Dendritic cell treated with granulocyte-macrophage colony-stimulating factor and Interleukin-4, amounts not matched to agents 40 ng/mL and 50 ng/mL, for 4 days (primary cell): Measurements from ENCODE around the gene TSHZ3.
A peak's percentile ranks its signal among the peaks of the same experiment; 100 is the strongest.

Experiments used
- H3K27ac Mint-ChIP-seq: one replicate; pipeline ENCODE4 v1.8.0; 2022; ENCODE audit warnings: mild to moderate bottlenecking, mixed read lengths
- H3K27me3 Mint-ChIP-seq: one replicate; pipeline ENCODE4 v1.8.0; 2022; ENCODE audit warnings: mild to moderate bottlenecking, mixed read lengths
- H3K36me3 Mint-ChIP-seq: one replicate; pipeline ENCODE4 v1.8.0; 2022; ENCODE audit warnings: low read depth, mixed read lengths
- H3K4me1 Mint-ChIP-seq: one replicate; pipeline ENCODE4 v1.8.0; 2022; ENCODE audit warnings: low read depth, mixed read lengths
- H3K4me3 Mint-ChIP-seq: one replicate; pipeline ENCODE4 v1.8.0; 2022; ENCODE audit warnings: mild to moderate bottlenecking, moderate library complexity, mixed read lengths
- H3K9me3 Mint-ChIP-seq: one replicate; pipeline ENCODE4 v1.8.0; 2022; ENCODE audit warnings: mixed read lengths
- intact Hi-C: fragments of 100-400 bp; cut with micrococcal nuclease; formaldehyde crosslinking; loops from one replicate; pipeline ENCODE4 v1.15.0; 2022

Gene TSHZ3

DNA sequence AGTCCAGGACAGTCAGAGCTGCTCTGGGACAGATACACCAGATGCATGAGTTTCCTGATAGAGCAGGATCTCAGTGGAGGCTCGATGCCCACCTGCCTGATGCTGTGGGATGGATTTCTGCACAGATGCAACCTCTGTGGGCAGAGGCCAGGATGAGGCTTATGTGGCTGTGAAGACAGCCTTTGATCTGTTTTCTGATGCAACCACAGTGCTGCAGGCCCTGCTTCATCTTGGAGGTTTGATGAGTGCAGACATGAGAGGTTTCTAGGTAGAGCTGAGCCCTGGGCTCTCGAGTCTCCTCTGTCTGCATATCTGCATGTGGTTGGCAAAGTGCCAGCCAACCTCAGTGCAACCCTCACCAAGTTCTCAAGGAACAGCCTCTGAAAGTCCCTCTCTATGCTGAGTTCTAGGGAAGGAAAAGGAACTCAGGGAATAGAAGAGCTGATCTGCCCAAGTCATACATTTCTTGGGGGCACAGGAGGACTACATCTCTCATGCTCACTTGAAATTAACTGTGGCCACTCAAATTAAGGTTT is 23.1 kb upstream of the TSHZ3 start:
- Mint-ChIP-seq H3K4me1 (no peaks in the 10 kb centered on the region), H3K27ac (no peak overlapping the region), H3K36me3 (no peaks in the 10 kb centered on the region), H3K9me3 (no peaks in the 10 kb centered on the region), H3K27me3 (peaks cover 14% of the 10 kb centered on the region), H3K4me3 (no peak overlapping the region)
- intact Hi-C loops: no loop called here

GRCh38 chr19:31370216-31370615 is 21.0 kb upstream of the TSHZ3 start:
- Mint-ChIP-seq H3K9me3 (no peaks in the 10 kb centered on the region), H3K27ac (no peak overlapping the region), H3K27me3 (peaks cover 20% of the 10 kb centered on the region), H3K36me3 (no peaks in the 10 kb centered on the region), H3K4me3 (no peak overlapping the region), H3K4me1 (no peaks in the 10 kb centered on the region)
- intact Hi-C loops: no loop called here

DNA sequence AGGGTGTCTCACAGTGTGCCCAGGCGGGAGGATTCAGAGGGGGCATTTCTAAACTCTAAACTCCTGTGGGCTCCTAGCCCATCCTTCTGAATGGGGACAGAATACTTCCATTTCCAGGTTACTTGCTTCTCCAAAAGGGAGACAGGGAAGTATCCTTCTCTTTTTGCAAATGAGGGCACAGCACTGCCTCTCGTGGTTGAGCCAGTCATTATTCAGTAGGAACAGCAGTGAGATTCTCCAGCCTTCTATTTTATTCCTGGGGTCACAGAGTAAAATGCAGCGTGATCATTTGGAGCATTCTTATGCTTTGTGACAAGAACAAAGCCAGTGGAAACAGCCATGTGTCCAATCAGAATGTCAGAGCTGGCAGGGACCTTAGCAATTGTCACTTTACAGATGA is 15.7 kb upstream of the TSHZ3 start:
- Mint-ChIP-seq H3K4me1 (no peaks in the 10 kb centered on the region), H3K27ac (no peak overlapping the region), H3K36me3 (no peaks in the 10 kb centered on the region), H3K27me3 (peaks cover 20% of the 10 kb centered on the region), H3K4me3 (no peak overlapping the region), H3K9me3 (no peaks in the 10 kb centered on the region)
- intact Hi-C loops: no loop called here

- H3K4me1 Mint-ChIP-seq: peaks cover 5% of the 10 kb centered on the region
- H3K9me3 Mint-ChIP-seq: no peaks in the 10 kb centered on the region
- H3K27me3 Mint-ChIP-seq: peaks cover 48% of the 10 kb centered on the region
- H3K4me3 Mint-ChIP-seq: no peak overlapping the region
- intact Hi-C loops: no loop called here
- H3K27ac Mint-ChIP-seq: no peak overlapping the region
- H3K36me3 Mint-ChIP-seq: no peaks in the 10 kb centered on the region
Measured at GRCh38 chr19:31361728-31362127, 12.5 kb upstream of the TSHZ3 start.

DNA sequence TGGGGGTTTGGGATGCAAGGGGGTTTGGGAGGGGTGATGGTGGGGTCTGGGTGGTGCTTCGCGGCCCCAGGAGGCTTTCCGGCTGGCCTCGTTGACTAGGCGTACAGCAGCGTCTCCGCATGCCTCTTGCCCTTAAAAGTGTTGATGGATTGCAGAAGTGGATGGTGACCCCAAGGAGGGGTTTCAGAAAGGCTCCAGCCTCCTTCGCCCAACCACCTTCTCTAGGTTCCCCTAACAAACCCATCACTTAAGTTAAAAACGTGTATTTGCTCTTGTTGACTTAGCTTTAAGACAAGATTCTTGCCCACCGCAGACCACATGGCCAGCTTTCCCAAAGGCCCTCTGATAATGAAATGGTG is 8.1 kb upstream of the TSHZ3 start:
- no peaks in the 10 kb centered on the region for H3K9me3 Mint-ChIP-seq
- H3K4me1 Mint-ChIP-seq: peaks cover 40% of the 10 kb centered on the region
- no peak overlapping the region for H3K27ac Mint-ChIP-seq
- H3K4me3 Mint-ChIP-seq: no peak overlapping the region
- H3K27me3 Mint-ChIP-seq: peaks cover 82% of the 10 kb centered on the region
- H3K36me3 Mint-ChIP-seq: no peaks in the 10 kb centered on the region
- intact Hi-C loops: loop anchor here (1.0 to 10.0 kb wide), 6 partner anchors 95 to 1218 kb away; no protein-coding TSS in a partner anchor

DNA sequence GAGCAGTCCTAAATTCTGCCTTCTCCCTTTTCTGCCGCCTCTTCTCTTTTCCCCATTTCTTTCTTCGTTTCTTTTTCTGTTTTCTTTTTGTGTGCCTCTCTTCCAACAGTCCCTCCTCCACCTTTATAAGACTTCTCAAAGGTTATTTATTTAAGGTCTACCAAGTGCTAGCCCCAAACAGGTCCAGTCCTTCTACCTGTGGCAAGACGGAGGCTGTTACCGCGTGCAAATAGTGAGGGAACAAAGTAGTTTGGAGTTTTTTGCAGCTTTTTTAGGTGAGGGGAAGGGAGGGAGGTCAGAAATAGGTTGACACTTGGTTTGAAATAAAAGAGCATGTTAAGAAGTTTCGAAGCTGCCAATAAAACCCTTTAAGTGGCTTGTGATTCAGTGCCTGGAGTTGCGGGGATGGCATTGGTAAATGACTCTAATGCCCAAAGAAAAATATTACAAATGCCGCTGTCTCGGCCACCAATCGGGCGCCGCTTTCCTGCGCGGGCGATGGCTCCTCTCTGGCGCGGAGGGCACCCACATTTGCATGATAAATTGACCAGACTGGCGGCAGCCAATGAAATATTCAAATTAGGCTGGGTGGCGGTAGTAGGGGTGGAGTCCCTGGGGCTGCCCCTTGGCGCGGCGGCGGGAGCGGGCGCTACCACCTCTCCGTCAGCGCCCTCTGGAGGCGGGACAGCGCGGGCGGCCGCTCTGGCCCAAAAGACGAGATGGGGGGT is 7.5 kb upstream of the TSHZ3 start:
- Mint-ChIP-seq H3K27me3 (peaks cover 84% of the 10 kb centered on the region), H3K4me1 (peaks cover 45% of the 10 kb centered on the region), H3K27ac (no peak overlapping the region), H3K36me3 (no peaks in the 10 kb centered on the region), H3K9me3 (no peaks in the 10 kb centered on the region), H3K4me3 (peak overlapping the region; percentile 30)
- intact Hi-C loops: loop anchor here (1.0 to 10.0 kb wide), 6 partner anchors 94 to 1218 kb away; no protein-coding TSS in a partner anchor

DNA sequence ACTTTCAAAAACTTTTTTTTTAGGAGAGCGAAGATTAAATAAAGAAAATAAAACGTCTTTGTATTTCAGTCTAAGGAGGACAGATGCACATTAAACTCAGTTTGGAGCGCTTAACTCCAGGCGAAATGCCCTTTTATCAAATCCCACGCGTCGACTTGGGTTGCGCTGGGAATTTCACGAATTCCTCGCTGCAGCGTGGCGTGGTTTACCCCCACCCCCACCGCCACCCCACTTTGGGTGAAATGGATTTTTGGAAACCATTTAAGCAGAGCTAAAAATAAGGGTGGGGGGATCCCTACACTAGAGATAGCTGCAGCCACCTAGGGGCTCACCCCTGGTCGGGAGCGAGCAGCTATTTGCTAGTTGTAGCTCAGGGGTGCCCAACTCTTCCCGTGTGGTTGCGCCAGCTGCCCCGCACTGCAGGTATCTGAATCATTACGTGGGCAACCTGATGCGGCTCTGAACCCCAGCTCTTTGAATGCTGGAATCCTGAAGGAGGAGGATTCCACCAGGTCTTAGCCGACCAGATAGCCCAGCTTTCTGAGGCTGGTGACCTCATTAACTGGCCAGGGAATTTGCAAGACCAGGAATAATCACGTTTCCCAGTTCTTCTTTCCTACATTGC is 6.5 kb upstream of the TSHZ3 start:
- Mint-ChIP-seq H3K36me3 (peaks cover 6% of the 10 kb centered on the region), H3K9me3 (no peaks in the 10 kb centered on the region), H3K4me3 (no peak overlapping the region), H3K27me3 (peaks cover 93% of the 10 kb centered on the region), H3K4me1 (peaks cover 53% of the 10 kb centered on the region), H3K27ac (no peak overlapping the region)
- intact Hi-C loops: loop anchor here (2.0 to 10.0 kb wide), 5 partner anchors 93 to 1219 kb away; no protein-coding TSS in a partner anchor

DNA sequence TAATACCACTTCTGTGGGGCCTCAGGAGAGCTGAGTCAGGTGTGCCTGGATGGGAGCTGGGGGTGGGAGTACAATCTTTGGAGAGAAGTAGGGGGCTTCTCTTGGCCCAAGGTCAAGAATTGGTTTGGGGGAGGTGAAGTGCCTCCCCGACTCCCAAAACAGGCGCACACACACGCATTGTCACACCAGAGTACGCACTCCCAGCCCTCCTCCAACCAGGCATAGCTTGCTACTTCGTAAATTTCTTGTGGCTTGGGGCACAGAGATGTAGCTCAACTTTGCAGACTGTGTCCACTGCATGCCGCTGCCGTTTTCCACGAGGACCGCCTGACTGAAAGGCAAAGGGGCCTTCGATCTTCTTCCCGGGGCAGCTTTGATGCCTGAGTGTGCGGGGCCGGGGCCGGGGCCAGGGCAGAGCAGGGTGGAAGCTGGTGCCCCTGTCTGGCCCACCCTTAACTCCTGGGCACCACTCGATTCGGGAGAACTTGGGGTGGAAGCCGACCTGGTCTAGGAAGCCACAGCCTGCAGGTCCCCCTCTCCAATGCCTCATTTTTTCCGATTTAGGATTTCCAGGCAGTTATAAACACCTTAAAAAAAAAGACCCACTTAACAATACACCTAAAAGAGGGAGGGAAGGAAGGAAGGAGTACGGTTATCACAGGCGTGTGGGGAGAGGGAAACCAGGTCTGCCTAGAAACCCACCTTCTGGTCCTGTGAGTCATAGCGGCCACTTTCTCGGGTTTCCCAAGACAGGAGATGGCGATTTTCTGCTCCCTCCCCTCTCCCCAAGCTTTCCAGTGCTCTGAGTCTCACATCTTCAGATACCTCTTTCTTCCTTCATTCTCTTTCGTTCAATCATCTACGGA is 5.8 kb upstream of the TSHZ3 start:
- Mint-ChIP-seq H3K4me1 (peaks cover 53% of the 10 kb centered on the region), H3K4me3 (no peak overlapping the region), H3K36me3 (peaks cover 7% of the 10 kb centered on the region), H3K27me3 (peaks cover 92% of the 10 kb centered on the region), H3K27ac (no peak overlapping the region), H3K9me3 (no peaks in the 10 kb centered on the region)
- intact Hi-C loops: loop anchor here (5.0 to 10.0 kb wide), 4 partner anchors 93 to 1220 kb away; no protein-coding TSS in a partner anchor

DNA sequence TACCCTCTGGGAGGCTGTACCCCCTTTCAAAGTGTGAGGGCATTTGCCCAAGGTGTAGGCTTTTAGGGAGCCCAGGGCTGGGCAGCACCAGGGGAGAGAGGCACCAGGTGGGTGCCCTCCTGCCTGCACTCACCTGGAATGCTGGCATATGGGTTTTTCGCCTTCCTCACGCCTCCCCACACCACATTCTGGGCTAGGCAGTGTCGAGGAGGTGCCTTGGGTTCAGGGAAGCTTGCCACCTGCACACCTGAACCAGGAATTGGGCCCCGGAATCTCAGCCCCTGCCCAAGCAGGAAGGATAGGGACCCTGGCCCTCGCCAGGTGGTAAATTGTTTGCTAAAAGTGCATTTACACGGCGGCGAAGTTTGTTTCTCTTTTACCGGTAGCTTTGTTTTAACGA is 5.1 kb upstream of the TSHZ3 start:
- Mint-ChIP-seq H3K36me3 (peaks cover 7% of the 10 kb centered on the region), H3K9me3 (no peaks in the 10 kb centered on the region), H3K27me3 (peaks cover 84% of the 10 kb centered on the region), H3K4me1 (peaks cover 53% of the 10 kb centered on the region), H3K27ac (no peak overlapping the region), H3K4me3 (no peak overlapping the region)
- intact Hi-C loops: loop anchor here (10.0 kb wide), 3 partner anchors 130 to 1220 kb away; no protein-coding TSS in a partner anchor

DNA sequence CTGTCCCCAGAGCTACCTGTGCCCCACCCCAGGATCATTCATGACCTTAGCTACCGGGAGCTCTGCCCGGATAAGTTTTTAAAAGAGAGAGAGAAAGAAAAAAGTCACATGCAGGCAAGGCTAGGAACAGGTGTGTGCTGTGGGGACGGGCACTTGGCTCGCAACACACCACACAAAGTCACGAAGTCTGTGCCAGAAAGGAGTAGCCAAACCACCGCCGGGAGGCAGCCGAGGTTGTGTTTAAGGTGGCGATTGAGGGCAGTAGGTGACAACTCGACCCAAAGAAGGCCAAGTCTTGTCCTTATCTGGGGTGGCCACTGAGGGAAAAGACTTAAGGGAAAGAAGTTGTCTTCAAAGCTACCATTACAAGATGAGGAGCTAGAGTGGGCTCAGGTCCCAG is 4.6 kb upstream of the TSHZ3 start:
- Mint-ChIP-seq H3K36me3 (peaks cover 9% of the 10 kb centered on the region), H3K4me1 (peaks cover 55% of the 10 kb centered on the region), H3K4me3 (no peak overlapping the region), H3K9me3 (no peaks in the 10 kb centered on the region), H3K27ac (no peak overlapping the region), H3K27me3 (peaks cover 80% of the 10 kb centered on the region)
- intact Hi-C loops: loop anchor here (10.0 kb wide), 3 partner anchors 129 to 1221 kb away; no protein-coding TSS in a partner anchor

GRCh38 chr19:31352782-31353651 is 3.8 kb upstream of the TSHZ3 start:
- no peak overlapping the region for H3K4me3 Mint-ChIP-seq

DNA sequence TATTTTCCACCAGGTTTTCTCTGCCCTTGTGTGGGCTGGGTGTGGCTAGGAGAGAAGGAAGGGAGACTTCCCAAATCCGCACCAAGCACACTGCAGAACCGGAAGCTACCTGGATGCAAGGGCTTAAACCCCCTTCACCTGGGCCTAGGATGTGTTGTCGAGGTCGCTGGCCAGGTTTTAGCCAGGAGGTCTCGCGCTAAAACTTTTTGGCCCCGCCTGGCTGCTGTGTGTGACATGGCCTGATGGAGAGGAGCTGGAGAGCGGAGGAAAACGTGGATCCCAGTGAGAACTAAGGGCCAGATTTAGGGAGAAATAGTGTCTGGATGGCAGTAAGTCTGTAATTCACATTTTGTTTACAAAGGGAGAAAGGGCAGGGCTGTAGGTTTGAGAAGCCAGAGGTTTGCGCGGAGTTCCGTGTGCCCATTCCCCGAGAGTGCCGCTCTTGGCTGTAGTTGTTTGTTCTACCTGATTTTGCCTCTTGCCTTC is 3.1 kb upstream of the TSHZ3 start:
- H3K4me3 Mint-ChIP-seq: peak overlapping the region; percentile 91
- no peak overlapping the region for H3K27ac Mint-ChIP-seq
- intact Hi-C loops: loop anchor here (10.0 kb wide), 3 partner anchors 128 to 1222 kb away; no protein-coding TSS in a partner anchor
- no peaks in the 10 kb centered on the region for H3K9me3 Mint-ChIP-seq
- peaks cover 78% of the 10 kb centered on the region for H3K27me3 Mint-ChIP-seq
- peaks cover 70% of the 10 kb centered on the region for H3K4me1 Mint-ChIP-seq
- H3K36me3 Mint-ChIP-seq: peaks cover 13% of the 10 kb centered on the region

More at GRCh38 chr19:31352782-31353651, 3.8 kb upstream of the TSHZ3 start:
- intact Hi-C loops: loop anchor here (10.0 kb wide), 3 partner anchors 128 to 1222 kb away; no protein-coding TSS in a partner anchor
- Mint-ChIP-seq H3K4me1 (peaks cover 63% of the 10 kb centered on the region), H3K36me3 (peaks cover 13% of the 10 kb centered on the region), H3K27ac (no peak overlapping the region), H3K9me3 (no peaks in the 10 kb centered on the region), H3K27me3 (peaks cover 78% of the 10 kb centered on the region)

DNA sequence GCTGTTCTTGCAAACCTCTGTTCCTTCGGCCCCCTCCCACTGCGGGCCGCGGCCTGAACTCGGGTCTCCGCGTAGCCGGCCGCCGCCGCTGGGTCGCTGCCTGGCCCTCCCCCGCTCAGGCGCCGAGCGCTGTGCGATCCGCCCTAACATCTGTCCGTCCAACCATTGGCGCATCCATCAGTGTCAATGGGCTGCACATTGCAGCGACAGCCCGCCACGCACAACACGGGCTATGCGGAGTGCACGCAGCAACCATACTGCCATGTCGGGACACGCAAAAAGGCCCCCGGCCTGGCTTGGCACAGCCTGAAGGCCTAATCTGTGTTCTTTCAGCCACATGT is 2.6 kb upstream of the TSHZ3 start:
- Mint-ChIP-seq H3K4me1 (peaks cover 68% of the 10 kb centered on the region), H3K36me3 (peaks cover 16% of the 10 kb centered on the region), H3K27ac (no peak overlapping the region), H3K27me3 (peaks cover 73% of the 10 kb centered on the region), H3K9me3 (no peaks in the 10 kb centered on the region), H3K4me3 (peak overlapping the region; percentile 91)
- intact Hi-C loops: loop anchor here (10.0 kb wide), 3 partner anchors 127 to 1223 kb away; no protein-coding TSS in a partner anchor
